SU-DHL-6 (cell line): ENCODE data around the gene VPS37C.

Experiments used
- H2AFZ ChIP-seq: fragments of 200-600 bp; sonication (generic); 2 replicates; pipeline ENCODE4 v1.6.1; 2014; ENCODE audit warnings: low read depth, mild to moderate bottlenecking, moderate library complexity, mixed read lengths, antibody characterized with exemption, low read length; ENCODE audit not compliant: severe bottlenecking
- H3F3A ChIP-seq: fragments of 200-600 bp; shearing (Covaris generic); 2 replicates; pipeline ENCODE4 v1.6.0; 2016; ENCODE audit warnings: antibody characterized with exemption, mild to moderate bottlenecking; ENCODE audit not compliant: insufficient read depth
- H3K27ac ChIP-seq: fragments of 200-600 bp; sonication (generic); 2 replicates; pipeline ENCODE4 v1.5.1; 2016; ENCODE audit warnings: low read depth, mild to moderate bottlenecking, low read length, moderate library complexity, mixed read lengths
- H3K27me3 ChIP-seq: fragments of 200-600 bp; sonication (generic), shearing (Covaris generic); 2 replicates; pipeline ENCODE4 v1.6.0; 2014; ENCODE audit warnings: mild to moderate bottlenecking, low read length
- H3K36me3 ChIP-seq: fragments of 200-600 bp; sonication (generic); 2 replicates; pipeline ENCODE4 v1.6.1; 2014; ENCODE audit warnings: mild to moderate bottlenecking, low read length, mixed read lengths
- H3K4me2 ChIP-seq: fragments of 300-600, 200-600 bp; shearing (Covaris generic), sonication (generic); 2 replicates; pipeline ENCODE4 v1.6.0; 2014; ENCODE audit warnings: low read length, low read depth, mild to moderate bottlenecking; ENCODE audit not compliant: poor library complexity, severe bottlenecking
- H3K4me3 ChIP-seq: fragments of 200-600 bp; sonication (generic); 2 replicates; pipeline ENCODE4 v1.5.1; 2014; ENCODE audit warnings: antibody characterized with exemption, low read length, mild to moderate bottlenecking, mixed read lengths; ENCODE audit not compliant: insufficient read depth, poor library complexity, severe bottlenecking
- H3K79me2 ChIP-seq: fragments of 200-600 bp; sonication (generic); 2 replicates; pipeline ENCODE4 v1.6.1; 2014; ENCODE audit warnings: mild to moderate bottlenecking, low read length, moderate library complexity; ENCODE audit not compliant: insufficient read depth
- H3K9ac ChIP-seq: fragments of 200-600 bp; sonication (generic); 2 replicates; pipeline ENCODE4 v1.7.0; 2014; ENCODE audit warnings: mild to moderate bottlenecking, low read length
- H3K9me2 ChIP-seq: fragments of 200-600 bp; sonication (generic); replicated peaks from 2 replicates; pipeline ENCODE4 v1.6.1; 2014; ENCODE audit warnings: low read length; ENCODE audit not compliant: insufficient read depth
- H3K9me3 ChIP-seq: fragments of 200-600 bp; sonication (generic); 2 replicates; pipeline ENCODE4 v1.6.1; 2014; ENCODE audit warnings: low read length, mixed read lengths; ENCODE audit not compliant: insufficient read depth
- H4K20me1 ChIP-seq: fragments of 200-600 bp; sonication (generic); 2 replicates; pipeline ENCODE4 v1.6.1; 2014; ENCODE audit warnings: low read depth, mild to moderate bottlenecking, antibody characterized with exemption, low read length, moderate library complexity, mixed read lengths
- CTCF ChIP-seq: fragments of 200-600 bp; sonication (generic); IDR thresholded peaks from one replicate; pipeline ENCODE4 v1.5.1; 2017; ENCODE audit warnings: antibody characterized with exemption, mild to moderate bottlenecking, low read length, moderate library complexity; ENCODE audit not compliant: insufficient read depth, poor library complexity, severe bottlenecking
- EZH2phosphoT487 ChIP-seq: fragments of 200-600 bp; sonication (generic), shearing (Covaris generic); conservative IDR thresholded peaks from 2 replicates; pipeline ENCODE4 v1.6.1; 2018; ENCODE audit warnings: mild to moderate bottlenecking, antibody characterized with exemption, low read length, moderate library complexity, mixed read lengths

Gene VPS37C

DNA sequence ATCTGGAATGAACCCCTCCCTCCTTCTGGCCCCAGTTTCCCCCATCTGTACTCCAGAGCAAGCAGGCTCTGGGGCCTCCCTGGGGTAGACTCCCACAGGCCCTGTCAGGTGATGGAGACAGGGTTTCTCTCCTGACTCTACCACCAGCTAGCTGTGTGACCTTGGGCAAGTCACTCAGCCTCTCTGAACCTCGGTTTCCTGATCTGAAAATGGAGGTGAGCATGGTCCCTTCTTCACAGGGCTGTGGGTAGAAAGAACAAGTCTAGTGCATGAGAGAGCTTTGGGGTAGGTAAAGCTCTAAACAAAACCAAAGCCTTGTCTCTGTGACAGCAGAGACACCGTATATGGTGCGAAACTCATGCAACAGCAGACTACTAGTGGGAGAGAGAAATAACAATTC, 53.3 kb downstream of the VPS37C start:
- Histone ChIP-seq H3K9me3 (no peaks in the 10 kb centered on the region), H3F3A (no peaks in the 10 kb centered on the region), H3K36me3 (no peaks in the 10 kb centered on the region), H3K9me2 (no peaks in the 10 kb centered on the region), H3K27ac (no peak overlapping the region), H2AFZ (no peak overlapping the region), H3K79me2 (no peaks in the 10 kb centered on the region), H3K9ac (no peak overlapping the region), H3K4me3 (no peak overlapping the region), H4K20me1 (no peaks in the 10 kb centered on the region), H3K4me2 (no peak overlapping the region), H3K27me3 (no peaks in the 10 kb centered on the region)
- TF ChIP-seq CTCF (no peak), EZH2phosphoT487 (no peak)

GRCh38 chr11:61106894-61107470, 54.2 kb downstream of the VPS37C start:
- Histone ChIP-seq H3K79me2 (no peaks in the 10 kb centered on the region), H3F3A (no peaks in the 10 kb centered on the region), H3K9me3 (no peaks in the 10 kb centered on the region), H2AFZ (no peak overlapping the region), H3K27ac (no peak overlapping the region), H3K4me3 (no peak overlapping the region), H3K36me3 (no peaks in the 10 kb centered on the region), H3K9me2 (no peaks in the 10 kb centered on the region), H4K20me1 (no peaks in the 10 kb centered on the region), H3K27me3 (no peaks in the 10 kb centered on the region), H3K4me2 (no peak overlapping the region), H3K9ac (no peak overlapping the region)
- no peak for TF ChIP-seq EZH2phosphoT487
- no peak for TF ChIP-seq CTCF

GRCh38 chr11:61106296-61106695, 54.9 kb downstream of the VPS37C start:
- Histone ChIP-seq H3K9me2 (no peaks in the 10 kb centered on the region), H3K79me2 (no peaks in the 10 kb centered on the region), H3K27me3 (no peaks in the 10 kb centered on the region), H3K9me3 (no peaks in the 10 kb centered on the region), H3K4me2 (no peak overlapping the region), H3K36me3 (no peaks in the 10 kb centered on the region), H4K20me1 (no peaks in the 10 kb centered on the region), H2AFZ (no peak overlapping the region), H3K27ac (no peak overlapping the region), H3F3A (no peaks in the 10 kb centered on the region), H3K9ac (no peak overlapping the region), H3K4me3 (no peak overlapping the region)
- no peak for TF ChIP-seq EZH2phosphoT487
- TF ChIP-seq CTCF, result no peak

DNA sequence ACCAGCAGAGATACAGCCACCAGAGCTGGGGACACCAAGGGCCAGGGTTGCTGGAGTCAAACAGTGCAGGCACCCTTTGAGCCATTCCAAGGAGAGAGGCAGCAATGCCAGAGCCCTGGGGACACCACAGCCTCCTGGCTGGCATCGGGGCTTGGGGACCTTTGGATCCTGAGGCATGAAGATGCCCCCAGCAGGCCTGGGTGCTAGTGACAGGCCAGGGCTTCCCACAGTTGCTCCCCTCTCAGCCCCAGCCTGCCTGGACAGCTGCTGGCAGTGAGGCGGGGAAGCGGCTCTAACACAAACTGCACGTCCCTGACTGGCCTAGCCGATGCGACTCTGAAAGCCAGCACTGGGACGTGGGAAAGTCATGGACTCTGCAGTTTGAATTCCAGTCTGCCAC, 56.3 kb downstream of the VPS37C start:
- Histone ChIP-seq H3K27ac (no peak overlapping the region), H3F3A (no peaks in the 10 kb centered on the region), H4K20me1 (no peaks in the 10 kb centered on the region), H3K36me3 (no peaks in the 10 kb centered on the region), H3K79me2 (no peaks in the 10 kb centered on the region), H3K27me3 (no peaks in the 10 kb centered on the region), H2AFZ (no peak overlapping the region), H3K9me3 (no peaks in the 10 kb centered on the region), H3K4me3 (no peak overlapping the region), H3K4me2 (no peak overlapping the region), H3K9ac (no peak overlapping the region), H3K9me2 (no peaks in the 10 kb centered on the region)
- no peak for TF ChIP-seq EZH2phosphoT487
- no peak for TF ChIP-seq CTCF
